Testis (tissue), 2 donors: ENCODE results near the gene GATA5.

ENCODE experiments used
- POLR2A ChIP-seq: fragments of 450-650 bp; IDR thresholded peaks from one replicate; pipeline ENCODE4 v1.6.1; 2017; ENCODE audit warnings: antibody characterized with exemption, mild to moderate bottlenecking, moderate library complexity
- TF ChIP-seq, protein P1 (sequence below), 3 experiments: fragments of 450-650 bp in 2 of 3; fragments of 200-600 bp in 1 of 3; sonication (generic) in 1 of 3; IDR thresholded peaks; one replicate each; pipeline ENCODE4 v1.5.1; 2016 to 2019; ENCODE audit warnings: antibody characterized with exemption in 3 of 3, mild to moderate bottlenecking in 2 of 3, moderate library complexity in 1 of 3

DNA sequence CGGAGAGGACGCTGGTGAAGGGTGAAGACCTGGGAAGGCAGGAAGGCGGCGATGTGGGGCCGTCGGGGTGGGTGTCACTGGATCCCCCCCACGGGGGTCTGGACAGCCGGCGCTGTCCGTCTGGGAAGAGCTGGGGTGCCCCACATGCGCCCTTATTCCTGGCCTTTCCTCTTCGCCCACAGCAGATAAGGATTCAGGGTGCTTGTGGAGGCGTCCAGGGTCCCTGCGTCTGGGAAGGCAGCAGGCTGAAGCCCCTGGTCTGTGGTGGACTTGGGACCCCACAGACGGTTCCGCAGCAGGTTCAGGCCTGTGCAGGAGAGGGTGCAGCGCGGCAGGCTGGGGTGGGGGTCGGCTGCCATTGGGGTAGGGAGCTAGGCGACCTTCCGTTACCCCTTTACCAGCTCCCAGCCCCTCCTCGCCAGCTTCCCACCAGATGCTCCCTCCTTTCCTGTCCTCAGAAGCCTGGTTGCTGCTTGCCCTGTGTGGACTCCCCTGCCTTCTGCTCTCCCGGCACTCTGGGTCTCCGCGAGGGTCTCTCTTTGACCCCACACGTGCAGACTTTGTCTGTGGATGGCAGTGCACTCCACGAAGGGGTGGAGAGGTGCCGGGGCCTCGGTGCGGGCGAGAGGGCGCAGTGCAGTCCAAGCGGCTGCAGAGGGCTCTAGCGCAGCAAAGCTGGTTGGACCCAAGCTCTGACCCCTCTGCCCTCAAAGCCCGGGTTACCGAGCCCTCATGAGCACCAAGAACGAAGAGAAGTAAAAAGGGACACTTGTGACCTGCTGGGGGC lies 2.1 kb upstream of the GATA5 start:
- TF ChIP-seq, protein P1, sequence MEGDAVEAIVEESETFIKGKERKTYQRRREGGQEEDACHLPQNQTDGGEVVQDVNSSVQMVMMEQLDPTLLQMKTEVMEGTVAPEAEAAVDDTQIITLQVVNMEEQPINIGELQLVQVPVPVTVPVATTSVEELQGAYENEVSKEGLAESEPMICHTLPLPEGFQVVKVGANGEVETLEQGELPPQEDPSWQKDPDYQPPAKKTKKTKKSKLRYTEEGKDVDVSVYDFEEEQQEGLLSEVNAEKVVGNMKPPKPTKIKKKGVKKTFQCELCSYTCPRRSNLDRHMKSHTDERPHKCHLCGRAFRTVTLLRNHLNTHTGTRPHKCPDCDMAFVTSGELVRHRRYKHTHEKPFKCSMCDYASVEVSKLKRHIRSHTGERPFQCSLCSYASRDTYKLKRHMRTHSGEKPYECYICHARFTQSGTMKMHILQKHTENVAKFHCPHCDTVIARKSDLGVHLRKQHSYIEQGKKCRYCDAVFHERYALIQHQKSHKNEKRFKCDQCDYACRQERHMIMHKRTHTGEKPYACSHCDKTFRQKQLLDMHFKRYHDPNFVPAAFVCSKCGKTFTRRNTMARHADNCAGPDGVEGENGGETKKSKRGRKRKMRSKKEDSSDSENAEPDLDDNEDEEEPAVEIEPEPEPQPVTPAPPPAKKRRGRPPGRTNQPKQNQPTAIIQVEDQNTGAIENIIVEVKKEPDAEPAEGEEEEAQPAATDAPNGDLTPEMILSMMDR (IDR thresholded peaks at IDR 0.05), result no peak
- TF ChIP-seq POLR2A, result no peak
